ENCODE measurements around the gene PITPNC1.

The PITPNC1 gene

DNA sequence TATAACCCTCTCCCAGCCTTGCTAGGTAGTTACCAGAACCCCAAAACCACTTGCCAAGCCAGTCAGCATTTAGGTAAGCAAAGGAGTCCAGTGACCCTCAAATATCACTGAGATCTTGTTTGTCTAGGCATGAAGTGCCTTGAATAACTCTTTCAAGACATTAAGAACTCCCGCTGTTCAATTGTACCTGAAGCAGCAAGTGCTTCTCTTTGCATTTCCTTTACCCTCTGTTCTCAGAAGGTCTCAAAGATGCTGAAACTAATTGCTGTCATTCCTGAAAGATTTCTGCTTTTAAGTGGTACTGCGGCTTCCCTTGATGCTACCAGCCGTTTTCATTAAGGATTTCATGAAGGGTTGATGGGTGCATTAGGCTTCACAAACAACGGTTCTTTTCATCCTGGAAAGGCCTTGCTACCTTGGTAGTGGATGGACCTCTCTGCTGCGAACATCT, 142.7 kb downstream of the PITPNC1 start:
- no peak for DNase-seq

DNA sequence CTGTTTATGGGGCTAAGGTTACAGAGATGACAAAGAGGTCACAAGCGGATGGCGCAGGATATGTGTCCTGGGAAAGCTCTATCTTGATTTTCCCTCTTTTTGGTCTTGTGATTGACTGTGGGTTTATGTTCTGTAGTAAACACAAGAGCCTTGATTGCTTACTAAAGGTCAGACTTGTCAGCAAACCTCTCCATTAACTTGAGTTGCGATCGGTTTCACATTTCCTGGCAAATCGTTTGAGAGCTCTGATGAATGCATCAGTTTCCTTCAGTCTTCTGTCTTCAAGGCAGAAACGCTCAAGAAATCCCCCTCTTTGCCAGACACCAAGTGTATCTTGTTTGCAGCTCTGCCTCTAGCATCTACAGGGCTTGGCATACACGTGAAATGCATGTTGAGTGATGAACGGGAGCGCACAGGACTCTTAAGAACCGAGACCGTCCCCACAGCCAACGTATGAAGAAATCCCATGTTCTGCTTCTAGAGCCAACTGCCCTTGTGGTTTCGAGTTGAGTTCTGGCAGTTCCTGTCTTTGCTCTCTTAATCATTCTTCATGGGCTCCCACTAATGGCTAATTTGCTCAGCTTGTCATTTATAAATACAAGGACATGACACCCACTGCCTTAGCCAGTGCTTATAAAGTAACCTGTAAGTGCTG, 143.3 kb downstream of the PITPNC1 start:
- DNase-seq = no peak

DNA sequence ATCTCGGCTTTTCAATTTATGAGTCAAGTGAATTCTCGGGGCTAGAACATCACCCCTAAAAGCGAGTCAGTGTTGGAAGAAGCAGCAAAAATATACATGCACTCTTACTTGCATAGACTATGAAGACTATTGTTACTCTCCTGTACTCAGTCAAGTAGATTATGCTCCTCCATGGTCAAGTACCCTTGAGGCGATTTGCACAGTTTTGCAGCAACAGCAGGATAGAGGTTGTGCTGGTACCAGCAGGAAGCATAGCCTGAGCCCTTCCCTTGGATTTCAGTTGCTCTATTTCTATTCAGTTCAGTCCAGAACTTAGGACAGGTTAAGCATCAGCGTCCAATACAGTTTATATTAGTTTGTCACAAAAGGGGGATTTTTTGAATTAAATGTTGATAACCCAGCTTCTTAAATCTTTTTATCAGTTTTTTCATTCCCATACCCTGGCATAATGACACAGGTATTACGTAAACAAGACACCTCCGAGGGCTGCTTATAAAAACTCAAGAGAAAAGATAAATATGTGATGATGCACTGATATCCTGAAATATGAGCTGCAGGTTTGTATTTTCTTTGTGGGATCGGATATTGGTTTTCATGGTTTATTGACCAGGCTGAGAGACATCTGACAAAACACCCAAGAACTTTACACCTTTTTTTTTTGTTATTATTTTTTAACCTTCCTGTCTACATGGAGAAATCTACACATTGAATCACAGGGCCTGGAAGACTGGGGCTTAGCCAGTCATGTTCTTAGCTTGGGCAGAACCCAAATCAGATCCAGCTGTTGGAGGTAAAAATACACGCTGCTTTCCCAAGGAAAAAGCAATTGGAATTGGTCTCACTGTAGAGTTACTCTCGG, 144.1 kb downstream of the PITPNC1 start:
- DNase-seq = no peak

DNA sequence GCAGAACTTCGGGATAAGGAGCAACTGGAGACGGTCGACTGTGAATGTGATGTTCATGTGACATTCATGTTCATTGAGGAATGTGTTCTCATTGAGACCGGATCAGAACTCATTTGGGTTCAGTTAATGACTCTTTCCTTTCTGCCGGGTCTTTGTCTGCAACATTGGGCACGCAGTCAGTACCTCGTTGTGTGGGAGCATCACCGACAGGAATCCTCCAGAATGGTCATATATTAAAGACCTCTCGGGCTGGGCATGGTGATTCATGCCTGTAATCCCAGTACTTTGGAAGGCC, 144.6 kb downstream of the PITPNC1 start:
- no peak for DNase-seq

- no peak for DNase-seq
These were observed 146.0 kb downstream of the PITPNC1 start for GRCh38 chr17:67523101-67523500.

DNA sequence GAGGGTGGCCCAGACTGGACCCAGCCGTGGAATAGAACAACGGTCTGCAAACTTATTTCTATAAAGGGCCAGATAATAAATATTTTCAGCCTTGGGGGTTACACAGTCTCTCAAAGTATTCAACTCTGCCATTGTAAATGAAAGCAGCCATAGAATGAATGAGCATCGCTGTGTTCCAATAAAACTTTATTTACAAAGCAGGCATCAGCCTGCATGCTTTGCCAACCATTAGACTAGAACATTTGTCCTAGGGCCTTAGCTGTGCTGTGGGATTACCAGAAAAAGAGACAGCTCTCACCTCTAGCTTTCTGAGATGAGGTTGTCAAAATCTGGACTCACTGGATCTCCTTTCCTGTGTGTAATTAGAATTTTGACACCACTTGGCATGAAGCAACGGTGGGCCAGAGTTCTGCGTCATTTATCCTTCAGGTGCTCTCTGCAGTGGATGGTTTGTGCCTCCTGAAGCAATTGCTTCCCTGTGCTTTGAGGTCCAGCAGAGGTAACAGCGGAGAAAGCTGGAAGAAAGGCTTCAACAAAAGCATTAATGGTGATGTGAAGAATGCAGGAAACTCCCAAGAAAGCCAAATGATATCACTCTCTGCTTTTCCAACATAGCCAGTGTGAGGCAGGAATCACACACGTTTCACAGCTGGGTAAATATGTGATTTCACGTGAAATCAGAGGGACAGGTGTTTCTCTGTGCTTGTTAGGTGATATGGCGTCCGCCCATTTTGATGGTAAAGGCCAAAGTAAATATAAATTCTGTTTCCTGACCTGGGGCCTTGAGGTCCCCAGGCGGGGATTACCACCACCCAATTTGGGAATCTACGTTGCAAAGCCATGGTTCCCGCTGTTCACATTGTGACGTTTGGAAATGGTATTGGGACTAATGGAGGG, 148.4 kb downstream of the PITPNC1 start:
- DNase-seq = no peak

GRCh38 chr17:67526700-67527099, 149.6 kb downstream of the PITPNC1 start:
- no peak for DNase-seq

DNA sequence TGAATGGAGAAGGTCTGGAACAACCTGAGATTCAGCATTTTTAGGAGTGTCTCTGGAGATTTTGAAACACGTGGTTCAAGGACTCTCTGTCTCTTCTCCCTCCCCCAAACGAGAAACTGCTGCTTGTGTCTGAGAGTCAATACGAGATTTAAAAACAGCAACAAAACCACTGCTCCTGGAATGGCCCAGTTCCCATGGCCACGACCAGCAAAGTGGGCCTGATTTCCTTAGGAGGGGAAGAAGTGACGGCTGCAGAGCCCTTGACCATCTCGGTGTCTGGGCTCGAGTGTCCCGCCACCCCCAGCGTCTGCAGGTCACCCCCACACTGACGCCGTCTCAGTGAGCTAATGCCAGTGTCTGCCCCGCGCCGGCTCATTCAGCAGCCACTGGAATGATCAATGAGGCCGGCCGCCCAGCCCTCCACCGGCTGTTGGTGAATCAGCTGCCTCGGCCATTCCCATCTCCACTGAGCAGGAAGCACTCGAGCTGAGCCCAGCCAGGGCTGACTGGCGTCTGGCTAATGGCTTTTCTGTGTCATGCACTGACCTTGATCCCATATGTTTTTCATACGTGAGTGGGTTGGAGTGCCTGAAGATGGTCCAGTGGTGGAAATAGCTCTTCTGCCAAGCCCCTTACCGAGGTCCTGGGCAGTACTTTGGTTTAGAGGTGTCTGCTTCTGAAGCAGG, 151.8 kb downstream of the PITPNC1 start:
- DNase-seq = peak; percentile 68

- DNase-seq = no peak
These were observed 154.2 kb downstream of the PITPNC1 start for GRCh38 chr17:67531291-67531690.

- DNase-seq = no peak
These were observed 155.3 kb downstream of the PITPNC1 start for GRCh38 chr17:67532326-67532871.

GRCh38 chr17:67534941-67535340, 157.9 kb downstream of the PITPNC1 start:
- DNase-seq = no peak

GRCh38 chr17:67542219-67543114, 165.4 kb downstream of the PITPNC1 start:
- no peak for DNase-seq

- no peak for DNase-seq
These were observed 167.4 kb downstream of the PITPNC1 start for GRCh38 chr17:67544364-67544955.

DNA sequence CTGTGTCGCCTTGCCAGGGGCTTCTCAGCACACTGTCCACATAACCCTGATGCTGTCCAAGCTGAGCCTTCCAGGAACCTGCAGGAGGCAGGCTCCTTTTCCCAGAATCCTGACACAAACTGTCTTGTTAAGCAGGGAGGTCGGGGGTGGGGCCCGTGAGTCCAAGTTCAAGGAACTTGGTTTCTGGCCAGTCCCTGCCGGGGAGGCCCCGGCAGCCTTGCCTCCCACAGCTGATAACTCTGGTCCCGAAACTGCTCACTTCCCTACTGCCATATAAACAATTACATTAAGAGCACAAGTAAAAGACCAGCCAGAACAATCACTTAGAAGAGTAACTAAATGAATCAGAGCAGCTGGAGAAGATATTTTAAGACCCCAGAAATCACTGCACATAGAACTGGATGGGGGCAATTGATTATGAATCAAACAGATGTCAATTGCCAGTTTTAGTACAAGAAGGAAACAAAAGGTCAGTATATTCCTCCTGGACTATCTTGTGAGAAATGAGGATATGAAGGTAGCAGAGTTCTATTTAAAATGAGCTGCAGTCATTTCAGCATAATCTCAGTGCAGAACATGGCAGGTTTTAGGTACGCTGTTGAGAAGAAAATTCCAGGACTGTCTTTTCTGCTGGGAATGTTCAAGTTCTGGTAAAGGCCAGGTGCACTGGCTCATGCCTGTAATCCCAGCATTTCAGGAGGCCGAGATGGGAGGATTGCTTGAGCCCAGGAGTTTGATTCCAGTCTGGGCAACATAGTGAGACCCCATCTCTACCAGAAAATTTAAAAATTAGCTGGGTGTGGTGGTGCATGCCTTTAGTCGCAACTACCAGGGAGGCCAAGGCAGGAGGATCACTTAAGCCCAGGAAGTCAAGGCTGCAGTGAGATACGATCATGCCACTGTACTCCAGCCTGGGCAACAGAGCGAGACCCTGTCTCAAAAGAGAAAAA, 169.8 kb downstream of the PITPNC1 start:
- DNase-seq = no peak

DNA sequence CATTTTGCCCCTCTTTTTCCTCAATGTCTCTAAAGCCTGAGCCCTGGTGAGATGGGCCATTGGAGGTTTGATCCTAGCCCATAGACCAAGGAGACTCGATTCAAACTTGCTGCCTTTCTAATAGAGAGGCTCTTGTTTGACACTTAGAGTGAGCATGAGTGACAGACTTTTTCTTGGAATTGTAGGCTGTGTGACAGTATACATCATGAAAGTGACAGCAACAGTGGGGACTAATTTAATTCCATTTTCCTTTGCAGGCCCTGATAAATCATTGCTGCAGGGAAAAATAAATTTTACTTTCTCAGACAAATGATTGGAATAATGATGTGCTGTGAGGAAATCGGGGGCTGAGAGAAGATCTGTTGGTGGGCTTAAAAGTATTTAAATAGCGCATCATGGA, 171.6 kb downstream of the PITPNC1 start:
- no peak for DNase-seq

DNA sequence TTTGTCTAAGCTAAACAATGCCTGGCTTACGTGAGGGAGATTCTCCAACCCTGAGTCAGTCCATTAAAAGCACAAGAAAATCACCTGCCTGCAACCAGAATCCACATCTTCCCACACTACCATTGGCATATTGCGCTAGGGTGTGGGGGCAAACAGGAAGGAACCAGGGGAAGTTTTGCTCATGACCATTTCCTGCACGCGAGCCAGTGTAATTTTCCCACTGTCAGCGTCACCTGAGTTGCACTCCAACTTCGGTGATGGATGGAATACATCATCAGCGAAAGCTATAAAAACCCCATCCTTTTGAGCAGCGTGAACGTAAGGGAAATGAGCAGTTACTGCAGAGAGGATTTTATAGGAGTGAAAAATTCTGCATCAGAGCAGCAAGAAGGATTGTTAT, 172.7 kb downstream of the PITPNC1 start:
- DNase-seq = no peak

GRCh38 chr17:67554634-67555033, 177.6 kb downstream of the PITPNC1 start:
- DNase-seq = no peak

DNA sequence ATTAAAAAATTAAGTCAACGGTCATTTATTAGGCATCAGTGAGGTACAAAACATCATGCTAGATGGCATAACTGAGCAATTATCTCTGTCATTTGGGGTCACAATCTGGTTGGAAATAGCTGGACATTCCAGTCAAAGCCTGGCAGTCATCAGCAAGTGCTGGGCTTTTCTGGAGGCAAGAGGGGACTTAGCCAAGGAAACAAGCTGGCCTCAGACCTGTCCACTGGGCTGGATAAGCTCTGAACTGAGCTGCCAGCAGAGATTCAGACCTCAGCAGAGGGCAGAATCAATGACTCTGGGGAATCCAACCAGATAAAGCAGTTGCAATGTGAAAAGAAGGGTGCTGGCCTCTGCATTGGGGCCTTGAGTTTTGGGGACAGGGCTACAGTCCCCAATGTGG, 178.8 kb downstream of the PITPNC1 start:
- DNase-seq = no peak

DNA sequence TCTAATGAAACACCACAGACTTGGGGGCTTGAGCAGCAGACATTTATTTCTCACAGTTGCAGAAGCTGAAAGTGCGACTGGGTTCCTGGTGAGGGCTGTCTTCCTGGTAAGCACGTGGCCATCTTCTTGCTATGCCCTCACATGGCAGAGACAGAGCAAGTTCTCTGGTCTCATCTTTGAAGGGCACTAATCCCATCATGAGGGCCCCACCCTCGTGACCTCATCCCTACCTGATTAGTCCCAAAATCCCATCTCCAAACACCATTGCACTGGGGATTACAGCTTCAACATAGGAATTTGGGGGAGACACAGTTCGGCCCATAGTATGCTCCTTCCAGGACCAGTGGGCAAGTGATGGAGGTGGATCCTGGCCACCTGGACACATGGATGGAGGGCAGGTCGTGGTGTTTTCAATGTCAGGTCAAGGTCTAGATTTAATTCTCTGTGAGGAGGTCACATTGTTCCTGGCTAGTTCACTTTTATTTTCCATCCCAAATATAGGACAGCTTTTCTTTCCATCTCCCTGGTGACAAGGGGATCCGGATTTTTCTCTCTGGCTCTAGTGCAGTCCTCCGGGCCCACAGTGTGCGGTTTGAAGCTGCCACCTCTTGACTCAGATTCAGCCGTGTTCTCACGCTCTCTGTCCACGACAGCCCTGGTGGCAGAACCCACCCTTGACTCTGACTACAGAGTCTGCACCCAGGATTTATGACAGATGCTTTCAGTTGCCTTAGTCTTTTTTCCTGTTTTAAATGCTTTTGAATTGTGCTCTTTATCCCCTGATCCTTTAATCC, 180.2 kb downstream of the PITPNC1 start:
- no peak for DNase-seq

All from NCI-H2107 (cell line).